ENCODE data around the gene HCFC1. TPM values are rescaled to one million over a fixed set of nuclear protein-coding genes. Genes with fewer than 3 reads are reported as not detected.

HCFC1 gene
- polyA plus RNA-seq, 2 of the 4 experiments (the other 2 are of a cell fraction): 4.4 to 33.3 TPM

- TF ChIP-seq JUNB (IDR thresholded peaks at IDR 0.05) (no peak), SMC3 (IDR thresholded peaks at IDR 0.05) (no peak), EHF (CRISPR knock-in tag; IDR thresholded peaks at IDR 0.05) (no peak), ESRRA (IDR thresholded peaks at IDR 0.05; ENCODE audit: borderline replicate concordance, low read length) (no peak), RFX5 (IDR thresholded peaks at IDR 0.05) (no peak), ZNF302 (CRISPR knock-in tag; IDR thresholded peaks at IDR 0.05) (no peak), POLR2A (IDR thresholded peaks at IDR 0.05; ENCODE audit: low read length) (no peak)
- no peak overlapping the region for H3K4me3 ChIP-seq
- H3K27ac ChIP-seq: no peak overlapping the region
- FAIRE-seq (no peak), ATAC-seq (no peak), DNase-seq (ENCODE audit: low read depth in 1 of 2, low spot score in 1 of 2) (no peak)
- CTCF ChIA-PET: no interaction called here
- no peaks in the 10 kb centered on the region for H3K9me3 ChIP-seq
- POLR2A ChIA-PET: interaction anchor here (0.5 kb wide), 1 partner anchor 996 kb away, joined by 4 read pairs; no protein-coding TSS in a partner anchor
- H3K4me2 ChIP-seq: no peak overlapping the region
- H3K4me1 ChIP-seq: 0 out of 3 replicates have a peak, but pooled peaks cover 4% of the 10 kb centered on the region
- whole genome bisulfite sequencing (ENCODE audit: missing lambda C conversion rate): 91% methylated on average over 6 of the region's 12 CpGs
These were observed 16.3 kb downstream of the HCFC1 start for GRCh38 chrX:153955228-153955732.

DNA sequence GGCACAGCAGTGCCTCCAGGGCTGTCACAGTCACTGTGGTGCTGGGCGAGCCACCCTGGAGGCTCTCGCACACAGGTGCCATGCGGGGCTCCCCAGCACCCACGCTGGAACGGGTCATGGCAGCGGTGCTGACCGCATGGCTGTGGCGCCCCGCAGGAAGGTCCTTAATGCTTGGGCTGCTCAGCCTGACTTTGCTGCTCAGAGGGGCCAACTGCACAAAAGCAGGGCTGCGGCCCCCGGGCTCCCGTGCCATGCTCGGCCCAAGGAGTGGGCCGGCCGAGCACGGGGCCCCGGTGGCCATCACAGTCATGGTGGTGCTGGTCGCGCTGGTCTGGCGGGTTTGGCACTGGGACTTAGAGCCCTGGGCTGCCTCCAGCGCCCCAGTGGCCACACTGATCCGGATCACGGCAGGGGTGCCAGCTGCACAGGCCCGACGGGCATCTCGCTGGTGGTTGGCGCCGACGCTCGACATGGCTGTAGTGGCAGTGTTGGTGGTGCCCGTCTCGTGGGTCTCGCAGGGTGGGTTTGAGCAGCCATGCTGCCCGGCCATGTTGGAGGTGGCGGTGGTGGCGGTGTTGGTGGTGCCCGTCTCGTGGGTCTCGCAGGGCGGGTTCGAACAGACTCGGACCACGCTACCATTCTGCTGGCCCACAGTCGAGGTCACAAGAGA, 16.9 kb downstream of the HCFC1 start:
- ChIA-PET CTCF (no interaction called here), POLR2A (interaction anchor here (0.5 kb wide), 1 partner anchor 996 kb away, joined by 4 read pairs; no protein-coding TSS in a partner anchor)
- peak in 1 of 2 experiments; percentile 3; a peak in 3 of 6 replicates for ATAC-seq
- H3K4me1 ChIP-seq: 0 out of 3 replicates have a peak, but pooled peaks cover 4% of the 10 kb centered on the region
- H3K4me3 ChIP-seq: no peak overlapping the region
- H3K4me2 ChIP-seq: no peak overlapping the region
- WGBS (ENCODE audit: missing lambda C conversion rate): 100% methylated on average over 1 of the region's 44 CpGs
- no peak for TF ChIP-seq EHF (CRISPR knock-in tag; IDR thresholded peaks at IDR 0.05)
- no peak for TF ChIP-seq NR3C1 (IDR thresholded peaks at IDR 0.05)
- TF ChIP-seq CHD4 (IDR thresholded peaks at IDR 0.05; ENCODE audit: borderline replicate concordance): no peak
- TF ChIP-seq SREBF2 (IDR thresholded peaks at IDR 0.05): no peak
- TF ChIP-seq EP300 (IDR thresholded peaks at IDR 0.05): no peak
- TF ChIP-seq BHLHE40 (IDR thresholded peaks at IDR 0.05; ENCODE audit: low read depth, low read length): no peak
- TF ChIP-seq RFX5 (IDR thresholded peaks at IDR 0.05): no peak
- TF ChIP-seq, protein P1, sequence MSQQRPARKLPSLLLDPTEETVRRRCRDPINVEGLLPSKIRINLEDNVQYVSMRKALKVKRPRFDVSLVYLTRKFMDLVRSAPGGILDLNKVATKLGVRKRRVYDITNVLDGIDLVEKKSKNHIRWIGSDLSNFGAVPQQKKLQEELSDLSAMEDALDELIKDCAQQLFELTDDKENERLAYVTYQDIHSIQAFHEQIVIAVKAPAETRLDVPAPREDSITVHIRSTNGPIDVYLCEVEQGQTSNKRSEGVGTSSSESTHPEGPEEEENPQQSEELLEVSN (IDR thresholded peaks at IDR 0.05; ENCODE audit: borderline replicate concordance, low read depth): no peak
- no peaks in the 10 kb centered on the region for H3K9me3 ChIP-seq
- no peak for DNase-seq (ENCODE audit: low read depth in 1 of 2, low spot score in 1 of 2)
- FAIRE-seq: no peak
- no peak overlapping the region for H3K27ac ChIP-seq

- H3K9me3 ChIP-seq: no peaks in the 10 kb centered on the region
- ChIA-PET POLR2A (no interaction called here), CTCF (interaction anchor here (0.6 to 17.9 kb wide), 11 partner anchors 9 to 306 kb away, joined by 3 to 363 read pairs (median 5); partner anchors contain the start of genes ARHGAP4, NAA10, PLXNB3 and RENBP)
- H3K4me3 ChIP-seq: no peak overlapping the region
- ATAC-seq (peak in 1 of 2 experiments; percentile 41; a peak in 3 of 6 replicates), DNase-seq (ENCODE audit: low read depth in 1 of 2, low spot score in 1 of 2) (no peak), FAIRE-seq (no peak)
- peak overlapping the region in 1 of 2 experiments; percentile 57; a peak in 1 of 6 replicates for H3K27ac ChIP-seq
- WGBS (ENCODE audit: missing lambda C conversion rate): 80% methylated on average over 10 of the region's 33 CpGs
- H3K4me2 ChIP-seq: no peak overlapping the region
- no peak for TF ChIP-seq KDM1A (IDR thresholded peaks at IDR 0.05; ENCODE audit: low read depth)
- no peak for TF ChIP-seq ZNF302 (CRISPR knock-in tag; IDR thresholded peaks at IDR 0.05)
- TF ChIP-seq FOSB (CRISPR knock-in tag; IDR thresholded peaks at IDR 0.05): no peak
- no peak for TF ChIP-seq RAD21 (conservative IDR thresholded peaks at IDR 0.05 in 1 of 2, IDR thresholded peaks at IDR 0.05 in 1 of 2)
- no peak for TF ChIP-seq CBX2 (IDR thresholded peaks at IDR 0.05; ENCODE audit: borderline replicate concordance, low read depth)
- no peak for TF ChIP-seq USF2 (IDR thresholded peaks at IDR 0.05)
- TF ChIP-seq ZSCAN20 (CRISPR knock-in tag; IDR thresholded peaks at IDR 0.05): no peak
- TF ChIP-seq, protein P2, sequence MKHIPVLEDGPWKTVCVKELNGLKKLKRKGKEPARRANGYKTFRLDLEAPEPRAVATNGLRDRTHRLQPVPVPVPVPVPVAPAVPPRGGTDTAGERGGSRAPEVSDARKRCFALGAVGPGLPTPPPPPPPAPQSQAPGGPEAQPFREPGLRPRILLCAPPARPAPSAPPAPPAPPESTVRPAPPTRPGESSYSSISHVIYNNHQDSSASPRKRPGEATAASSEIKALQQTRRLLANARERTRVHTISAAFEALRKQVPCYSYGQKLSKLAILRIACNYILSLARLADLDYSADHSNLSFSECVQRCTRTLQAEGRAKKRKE (CRISPR knock-in tag; IDR thresholded peaks at IDR 0.05; ENCODE audit: low read depth): no peak
- TF ChIP-seq ESRRA (IDR thresholded peaks at IDR 0.05; ENCODE audit: borderline replicate concordance, low read length): no peak
- TF ChIP-seq RARB (CRISPR knock-in tag; IDR thresholded peaks at IDR 0.05): no peak
- TF ChIP-seq GATA3 (IDR thresholded peaks at IDR 0.05; ENCODE audit: borderline replicate concordance): no peak
- TF ChIP-seq EHF (CRISPR knock-in tag; IDR thresholded peaks at IDR 0.05): no peak
- no peak for TF ChIP-seq MAZ (IDR thresholded peaks at IDR 0.05; ENCODE audit: borderline replicate concordance, low read depth, low read length)
- TF ChIP-seq CEBPB (IDR thresholded peaks at IDR 0.05): no peak
- H3K4me1 ChIP-seq: 0 out of 3 replicates have a peak, but pooled peaks cover 4% of the 10 kb centered on the region
These were observed 17.6 kb downstream of the HCFC1 start for GRCh38 chrX:153953892-153954557.

Data from A549 (cell line).